SK-N-MC (cell line): Measurements from ENCODE around the gene SDK2.

Source experiments
- DNase-seq: peaks from one replicate; pipeline ENCODE4 v3.0.0-alpha.2; 2011; ENCODE audit warnings: low read depth, low spot score
- H3K27ac ChIP-seq: fragments of 200-600 bp; sonication (generic); 2 replicates; pipeline ENCODE4 v1.5.1; 2016; ENCODE audit warnings: mixed run types
- H3K36me3 ChIP-seq: fragments of 200-600 bp; sonication (generic); 2 replicates; pipeline ENCODE4 v1.6.1; 2017; ENCODE audit warnings: antibody characterized with exemption, low read length, mixed read lengths; ENCODE audit not compliant: insufficient read depth
- H3K4me3 ChIP-seq: fragments of 200-600 bp; sonication (generic); 2 replicates; pipeline ENCODE4 v1.5.1; 2016
- H3K9ac ChIP-seq: fragments of 200-600 bp; sonication (generic); 2 replicates; pipeline ENCODE4 v1.8.0; 2017; ENCODE audit warnings: mixed run types, mixed read lengths; ENCODE audit not compliant: insufficient read length
- H3K9me3 ChIP-seq: fragments of 200-600 bp; sonication (generic); 2 replicates; pipeline ENCODE4 v1.6.1; 2017; ENCODE audit warnings: low read depth, mild to moderate bottlenecking, antibody characterized with exemption, low read length, moderate library complexity, mixed read lengths
- EZH2 ChIP-seq: fragments of 200-600 bp; sonication (generic); IDR thresholded peaks from one replicate; pipeline ENCODE4 v1.6.1; 2017; ENCODE audit warnings: antibody characterized with exemption
- FOXP2 ChIP-seq: optimal IDR thresholded peaks from 2 replicates; pipeline ENCODE3; 2011; ENCODE audit warnings: mild to moderate bottlenecking, moderate library complexity; ENCODE audit not compliant: insufficient read depth; ENCODE audit errors: extremely low read length, control extremely low read depth
- POLR2AphosphoS5 ChIP-seq: IDR thresholded peaks from 2 replicates; pipeline ENCODE4 v1.6.1; 2012; ENCODE audit warnings: mild to moderate bottlenecking, low read depth, low read length, borderline replicate concordance

SDK2 gene

GRCh38 chr17:73630965-73631595, 13.2 kb downstream of the SDK2 start:
- Histone ChIP-seq H3K9me3 (no peaks in the 10 kb centered on the region), H3K9ac (no peak overlapping the region), H3K27ac (no peak overlapping the region), H3K4me3 (no peak overlapping the region), H3K36me3 (no peaks in the 10 kb centered on the region)
- no peak for DNase-seq
- TF ChIP-seq FOXP2 (no peak), POLR2AphosphoS5 (no peak), EZH2 (no peak)

- Histone ChIP-seq H3K27ac (no peak overlapping the region), H3K4me3 (no peak overlapping the region), H3K9ac (no peak overlapping the region), H3K9me3 (no peaks in the 10 kb centered on the region), H3K36me3 (no peaks in the 10 kb centered on the region)
- no peak for DNase-seq
- TF ChIP-seq FOXP2 (no peak), POLR2AphosphoS5 (no peak), EZH2 (no peak)
These were observed 13.7 kb downstream of the SDK2 start for GRCh38 chr17:73630531-73630930.

- Histone ChIP-seq H3K4me3 (no peak overlapping the region), H3K36me3 (no peaks in the 10 kb centered on the region), H3K27ac (no peak overlapping the region), H3K9ac (no peak overlapping the region), H3K9me3 (no peaks in the 10 kb centered on the region)
- TF ChIP-seq FOXP2 = no peak
- no peak for TF ChIP-seq EZH2
- TF ChIP-seq POLR2AphosphoS5 = no peak
- DNase-seq = no peak
These were observed 15.3 kb downstream of the SDK2 start for GRCh38 chr17:73628642-73629552.

GRCh38 chr17:73625991-73626673, 18.1 kb downstream of the SDK2 start:
- no peak overlapping the region for H3K27ac ChIP-seq
- no peak for TF ChIP-seq EZH2
- no peak for TF ChIP-seq FOXP2
- no peak for TF ChIP-seq POLR2AphosphoS5
- no peaks in the 10 kb centered on the region for H3K9me3 ChIP-seq
- no peaks in the 10 kb centered on the region for H3K36me3 ChIP-seq
- H3K4me3 ChIP-seq = no peak overlapping the region
- no peak overlapping the region for H3K9ac ChIP-seq
- DNase-seq = no peak

- TF ChIP-seq EZH2 (no peak), FOXP2 (no peak), POLR2AphosphoS5 (no peak)
- no peak for DNase-seq
- Histone ChIP-seq H3K9me3 (no peaks in the 10 kb centered on the region), H3K36me3 (no peaks in the 10 kb centered on the region), H3K4me3 (no peak overlapping the region), H3K27ac (no peak overlapping the region), H3K9ac (no peak overlapping the region)
These were observed 19.2 kb downstream of the SDK2 start for GRCh38 chr17:73625006-73625405.

- no peaks in the 10 kb centered on the region for H3K36me3 ChIP-seq
- H3K27ac ChIP-seq = no peak overlapping the region
- no peak overlapping the region for H3K9ac ChIP-seq
- TF ChIP-seq EZH2 = no peak
- no peaks in the 10 kb centered on the region for H3K9me3 ChIP-seq
- no peak for DNase-seq
- H3K4me3 ChIP-seq = no peak overlapping the region
These were observed 19.7 kb downstream of the SDK2 start for GRCh38 chr17:73624496-73624988.

GRCh38 chr17:73623818-73624217, 20.4 kb downstream of the SDK2 start:
- H3K9ac ChIP-seq = no peak overlapping the region
- H3K4me3 ChIP-seq = no peak overlapping the region
- H3K27ac ChIP-seq = no peak overlapping the region
- no peak for DNase-seq
- H3K9me3 ChIP-seq = no peaks in the 10 kb centered on the region
- H3K36me3 ChIP-seq = no peaks in the 10 kb centered on the region
- TF ChIP-seq FOXP2 (no peak), POLR2AphosphoS5 (no peak), EZH2 (no peak)

GRCh38 chr17:73623247-73623646, 21.0 kb downstream of the SDK2 start:
- Histone ChIP-seq H3K27ac (no peak overlapping the region), H3K4me3 (no peak overlapping the region), H3K9ac (no peak overlapping the region), H3K9me3 (no peaks in the 10 kb centered on the region), H3K36me3 (no peaks in the 10 kb centered on the region)
- DNase-seq = no peak
- TF ChIP-seq POLR2AphosphoS5 (no peak), FOXP2 (no peak), EZH2 (no peak)
